ENCODE measurements around the gene ETNPPL.
"Not testable (repeated sequence)": the region's sequence is repeated elsewhere in the genome, so short reads cannot be mapped to it uniquely, and the experiment has no call there.

ETNPPL gene

GRCh38 chr4:108729731-108730130 is 33.1 kb downstream of the ETNPPL start:
- no peaks in the 10 kb centered on the region for H3K27me3 ChIP-seq
- no peak overlapping the region for H3K4me3 ChIP-seq
- no peak overlapping the region for H3K27ac ChIP-seq
- no peaks in the 10 kb centered on the region for H3K4me1 ChIP-seq
- no peak for TF ChIP-seq CTCF (IDR thresholded peaks at IDR 0.05)
- peaks cover 0 to 10% (median 5%) of the 10 kb centered on the region in 3 donors for H3K9me3 ChIP-seq
- no peaks in the 10 kb centered on the region for H3K36me3 ChIP-seq
- no peak for DNase-seq
- intact Hi-C loops (cut with DNase I; ENCODE audit: low total_unique reads): no loop called here

GRCh38 chr4:108725457-108725856 is 37.4 kb downstream of the ETNPPL start:
- no peaks in the 10 kb centered on the region for H3K4me1 ChIP-seq
- TF ChIP-seq CTCF (IDR thresholded peaks at IDR 0.05): no peak
- H3K4me3 ChIP-seq: no peak overlapping the region
- DNase-seq: no peak
- peaks cover 0 to 10% (median 5%) of the 10 kb centered on the region in 3 donors for H3K9me3 ChIP-seq
- H3K27ac ChIP-seq: no peak overlapping the region
- no peaks in the 10 kb centered on the region for H3K36me3 ChIP-seq
- intact Hi-C loops (cut with DNase I; ENCODE audit: low total_unique reads): no loop called here
- no peaks in the 10 kb centered on the region for H3K27me3 ChIP-seq

GRCh38 chr4:108717386-108717785 is 45.5 kb downstream of the ETNPPL start:
- H3K27me3 ChIP-seq: no peaks in the 10 kb centered on the region
- H3K9me3 ChIP-seq: no peaks in the 10 kb centered on the region
- DNase-seq: no peak
- H3K36me3 ChIP-seq: no peaks in the 10 kb centered on the region
- intact Hi-C loops (cut with DNase I; ENCODE audit: low total_unique reads): no loop called here
- H3K27ac ChIP-seq: no peak overlapping the region
- H3K4me1 ChIP-seq: no peaks in the 10 kb centered on the region
- TF ChIP-seq CTCF (IDR thresholded peaks at IDR 0.05): no peak
- H3K4me3 ChIP-seq: no peak overlapping the region

GRCh38 chr4:108716340-108716739 is 46.5 kb downstream of the ETNPPL start:
- Histone ChIP-seq H3K36me3 (no peaks in the 10 kb centered on the region), H3K4me1 (no peaks in the 10 kb centered on the region), H3K4me3 (no peak overlapping the region), H3K27me3 (no peaks in the 10 kb centered on the region), H3K9me3 (no peaks in the 10 kb centered on the region), H3K27ac (no peak overlapping the region)
- intact Hi-C loops (cut with DNase I; ENCODE audit: low total_unique reads): no loop called here
- TF ChIP-seq CTCF (IDR thresholded peaks at IDR 0.05): no peak
- DNase-seq: no peak

GRCh38 chr4:108714880-108715279 is 48.0 kb downstream of the ETNPPL start:
- intact Hi-C loops (cut with DNase I; ENCODE audit: low total_unique reads): no loop called here
- no peak for TF ChIP-seq CTCF (IDR thresholded peaks at IDR 0.05)
- DNase-seq: no peak
- Histone ChIP-seq H3K27me3 (no peaks in the 10 kb centered on the region), H3K9me3 (no peaks in the 10 kb centered on the region), H3K4me1 (no peaks in the 10 kb centered on the region), H3K27ac (no peak overlapping the region), H3K36me3 (no peaks in the 10 kb centered on the region), H3K4me3 (no peak overlapping the region)

GRCh38 chr4:108710578-108710977 is 52.3 kb downstream of the ETNPPL start:
- H3K27ac ChIP-seq; H3K4me1 ChIP-seq; H3K27me3 ChIP-seq; DNase-seq; intact Hi-C loops (cut with DNase I; ENCODE audit: low total_unique reads); H3K36me3 ChIP-seq; H3K9me3 ChIP-seq; H3K4me3 ChIP-seq: not testable (repeated sequence)
